IPS-18a (cell line): Measurements from ENCODE around the gene SLC6A15.

Experiments
- H3K27ac ChIP-seq: one replicate; pipeline ENCODE4 v1.5.1; 2013; ENCODE audit warnings: low read length
- H3K27me3 ChIP-seq: one replicate; pipeline ENCODE4 v1.6.1; 2013; ENCODE audit warnings: mild to moderate bottlenecking, low read length; ENCODE audit not compliant: control insufficient read depth, insufficient read depth
- H3K36me3 ChIP-seq: one replicate; pipeline ENCODE4 v1.6.1; 2013; ENCODE audit warnings: low read depth, low read length; ENCODE audit not compliant: control insufficient read depth
- H3K4me1 ChIP-seq: one replicate; pipeline ENCODE4 v1.6.1; 2013; ENCODE audit warnings: low read depth, low read length; ENCODE audit not compliant: control insufficient read depth
- H3K4me3 ChIP-seq: one replicate; pipeline ENCODE4 v1.5.1; 2013; ENCODE audit warnings: low read length
- H3K9ac ChIP-seq: one replicate; pipeline ENCODE4 v1.6.1; 2013; ENCODE audit warnings: mild to moderate bottlenecking, low read length, moderate library complexity
- H3K9me3 ChIP-seq: one replicate; pipeline ENCODE4 v1.6.1; 2013; ENCODE audit warnings: low read depth, low read length; ENCODE audit not compliant: control insufficient read depth

Gene SLC6A15

DNA sequence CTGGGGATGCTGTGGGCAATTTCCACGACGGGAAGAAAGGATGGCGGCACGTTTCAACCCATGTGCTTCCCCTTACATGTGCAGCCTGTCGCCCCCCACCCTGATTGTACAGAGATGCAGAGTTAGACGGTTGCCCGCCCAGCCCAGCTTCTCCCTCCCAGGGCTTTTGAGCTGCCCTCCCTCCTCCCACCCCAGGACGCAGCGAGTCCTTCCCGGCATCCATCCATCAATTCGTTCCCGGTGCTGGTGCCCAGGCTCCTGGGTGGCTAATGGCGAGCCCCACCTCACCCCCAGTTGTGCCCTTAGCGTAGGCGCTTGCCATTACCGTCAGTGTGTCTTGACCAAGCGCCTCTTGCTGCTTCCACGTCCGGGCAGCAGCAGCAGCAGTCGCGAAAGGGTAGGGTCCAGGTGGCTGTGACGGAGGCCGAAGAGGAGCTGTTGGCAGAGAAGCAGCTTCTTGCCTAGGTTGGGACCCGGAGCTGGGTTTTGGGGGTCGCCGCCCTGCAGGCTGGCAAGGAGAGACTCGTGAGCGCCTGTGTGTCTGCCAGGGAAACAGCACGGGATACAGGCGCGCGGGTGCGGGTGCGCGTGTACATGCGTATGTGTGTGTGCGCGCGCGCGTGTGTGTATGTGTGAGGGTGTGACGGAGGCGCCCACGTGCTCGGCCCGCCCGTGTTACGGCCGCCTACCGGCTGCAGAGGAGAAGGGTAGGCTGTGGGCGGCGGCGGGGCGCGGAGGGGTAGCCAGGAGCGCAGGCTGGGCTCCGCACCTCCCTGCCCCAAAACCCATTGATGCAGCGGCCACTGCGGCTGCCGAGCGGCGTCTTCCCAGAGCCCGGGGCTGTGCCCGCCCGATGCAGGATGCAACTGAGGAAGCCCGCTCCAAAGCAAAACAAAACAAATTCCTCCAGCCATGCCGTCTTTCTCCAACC lies at the start of gene SLC6A15:
Gene SLC6A15, minus strand, starts transcription at position 602 of the 931 bp plus-strand sequence. CDS start 20,679 bp downstream, outside the sequence.
- peak within 1 kb of the TSS; percentile 21 for H3K27ac ChIP-seq
- H3K4me1 ChIP-seq, result peaks cover 8% of the 10 kb centered on the region
- peak within 1 kb of the TSS; percentile 85 for H3K9ac ChIP-seq
- no peaks in the 10 kb centered on the region for H3K9me3 ChIP-seq
- H3K36me3 ChIP-seq, result no peaks in the 10 kb centered on the region
- H3K4me3 ChIP-seq, result peak within 1 kb of the TSS; percentile 80
- peaks cover 9% of the 10 kb centered on the region for H3K27me3 ChIP-seq

DNA sequence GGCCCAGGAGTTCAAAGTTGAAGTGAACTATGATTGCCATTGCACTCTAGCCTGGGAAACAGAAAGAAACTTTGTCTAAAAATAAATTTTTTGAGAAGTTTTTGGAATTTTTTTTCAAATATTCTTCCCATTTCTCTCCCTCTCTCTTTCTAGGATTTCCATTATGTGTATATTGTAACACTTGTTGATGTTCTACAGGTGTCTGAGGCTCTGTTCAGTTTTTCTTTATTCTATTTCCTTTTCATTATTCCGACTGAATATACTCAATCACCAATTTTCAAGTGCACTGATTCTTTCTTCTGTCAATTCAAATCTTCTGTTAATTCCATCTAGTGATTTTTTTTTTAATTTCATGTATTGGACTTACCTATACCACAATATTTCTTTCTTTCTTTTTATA lies 48.3 kb upstream of the SLC6A15 start:
- Histone ChIP-seq H3K4me3 (no peak overlapping the region), H3K9ac (no peak overlapping the region), H3K27me3 (no peaks in the 10 kb centered on the region), H3K4me1 (peaks cover 7% of the 10 kb centered on the region), H3K36me3 (no peaks in the 10 kb centered on the region), H3K27ac (no peak overlapping the region), H3K9me3 (no peaks in the 10 kb centered on the region)

DNA sequence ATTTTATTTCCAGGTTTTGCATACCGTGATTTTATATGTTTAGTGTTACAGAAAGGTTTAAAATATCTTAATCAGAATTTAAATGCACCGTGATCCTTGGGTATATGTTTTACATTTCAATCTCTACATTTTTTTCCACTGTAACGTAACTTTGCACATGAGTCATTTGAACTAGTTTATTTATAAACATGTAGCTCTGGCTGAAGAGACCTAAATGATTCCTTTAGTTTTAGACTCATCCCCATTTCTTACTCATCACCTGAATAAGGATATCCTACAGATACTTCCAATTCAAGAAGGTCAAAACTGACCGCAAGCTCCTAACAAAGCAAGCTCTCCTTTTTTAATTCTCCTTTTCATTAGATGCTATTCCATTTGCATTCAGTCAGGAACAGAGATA lies 42.7 kb upstream of the SLC6A15 start:
- Histone ChIP-seq H3K4me1 (no peaks in the 10 kb centered on the region), H3K36me3 (no peaks in the 10 kb centered on the region), H3K9me3 (no peaks in the 10 kb centered on the region), H3K27ac (no peak overlapping the region), H3K9ac (no peak overlapping the region), H3K27me3 (no peaks in the 10 kb centered on the region), H3K4me3 (no peak overlapping the region)

DNA sequence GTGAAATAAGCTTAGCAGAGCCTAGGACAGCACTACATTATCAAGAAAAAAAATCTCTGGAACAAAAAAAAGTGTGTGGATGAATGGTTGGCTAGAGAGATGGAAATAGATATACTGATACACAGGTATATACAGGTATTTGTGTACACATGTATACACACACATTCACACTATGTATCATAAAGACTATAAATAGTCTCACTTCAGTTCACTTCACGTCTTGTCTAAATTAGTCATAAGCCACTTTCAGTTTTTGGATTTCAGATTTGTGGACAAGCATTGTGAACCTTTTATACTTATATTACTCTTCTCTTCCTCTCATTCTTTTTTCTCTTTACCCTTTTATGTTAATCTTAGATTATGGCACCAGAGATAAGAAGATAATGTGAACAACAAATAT lies 41.8 kb upstream of the SLC6A15 start:
- Histone ChIP-seq H3K4me1 (no peaks in the 10 kb centered on the region), H3K27ac (no peak overlapping the region), H3K27me3 (no peaks in the 10 kb centered on the region), H3K36me3 (no peaks in the 10 kb centered on the region), H3K4me3 (no peak overlapping the region), H3K9ac (no peak overlapping the region), H3K9me3 (no peaks in the 10 kb centered on the region)

DNA sequence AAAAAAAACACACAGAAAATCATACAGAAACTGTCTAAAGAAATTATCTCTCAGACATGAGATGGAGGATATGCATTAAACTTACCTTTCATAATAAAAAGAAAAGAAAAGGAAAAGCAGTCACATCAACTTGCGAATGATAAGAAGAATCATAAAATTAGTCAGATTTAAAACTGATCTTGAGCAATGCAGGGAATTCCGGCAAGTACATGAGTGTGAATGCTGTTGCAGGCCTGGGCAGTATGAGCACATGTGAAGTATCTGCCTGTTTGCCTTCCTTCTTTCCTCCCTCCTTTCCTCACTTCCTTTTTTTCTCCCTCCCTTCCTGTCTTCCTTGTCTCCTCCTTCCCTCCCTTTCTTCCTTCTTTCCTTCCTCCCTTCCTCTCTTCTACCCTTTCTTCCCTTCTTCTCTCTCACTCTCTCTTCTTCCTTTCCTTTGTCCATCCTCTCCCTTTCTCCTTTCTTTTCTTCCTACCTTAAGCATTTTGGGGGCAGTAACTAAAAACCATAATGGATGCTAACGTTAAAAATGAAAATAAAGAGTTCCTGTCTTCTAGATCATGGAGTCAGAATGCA lies 38.5 kb upstream of the SLC6A15 start:
- H3K27ac ChIP-seq, result no peak overlapping the region
- H3K4me3 ChIP-seq, result no peak overlapping the region
- H3K9ac ChIP-seq, result no peak overlapping the region
- H3K27me3 ChIP-seq, result no peaks in the 10 kb centered on the region
- H3K36me3 ChIP-seq, result no peaks in the 10 kb centered on the region
- no peaks in the 10 kb centered on the region for H3K4me1 ChIP-seq
- no peaks in the 10 kb centered on the region for H3K9me3 ChIP-seq

DNA sequence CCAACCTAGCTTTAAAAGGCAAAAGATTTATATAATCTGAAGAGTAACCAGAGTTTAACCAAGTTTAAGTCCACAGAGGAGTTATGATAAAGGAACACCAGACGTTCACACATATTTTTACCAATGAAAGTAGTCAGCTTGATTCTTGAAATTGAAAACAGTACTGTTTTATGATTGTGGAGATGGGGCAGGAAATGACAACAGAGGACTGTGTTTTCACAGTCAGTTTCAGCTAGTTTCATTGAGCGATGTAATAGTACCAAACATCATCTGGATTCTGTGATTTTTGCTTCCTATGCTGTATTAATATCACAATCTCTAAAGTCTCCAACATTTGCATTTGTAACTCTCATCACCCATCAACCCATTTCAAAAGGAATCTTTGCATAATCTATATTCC lies 34.2 kb upstream of the SLC6A15 start:
- H3K27me3 ChIP-seq, result no peaks in the 10 kb centered on the region
- H3K36me3 ChIP-seq, result no peaks in the 10 kb centered on the region
- H3K27ac ChIP-seq, result no peak overlapping the region
- no peaks in the 10 kb centered on the region for H3K4me1 ChIP-seq
- H3K9ac ChIP-seq, result no peak overlapping the region
- no peak overlapping the region for H3K4me3 ChIP-seq
- no peaks in the 10 kb centered on the region for H3K9me3 ChIP-seq

DNA sequence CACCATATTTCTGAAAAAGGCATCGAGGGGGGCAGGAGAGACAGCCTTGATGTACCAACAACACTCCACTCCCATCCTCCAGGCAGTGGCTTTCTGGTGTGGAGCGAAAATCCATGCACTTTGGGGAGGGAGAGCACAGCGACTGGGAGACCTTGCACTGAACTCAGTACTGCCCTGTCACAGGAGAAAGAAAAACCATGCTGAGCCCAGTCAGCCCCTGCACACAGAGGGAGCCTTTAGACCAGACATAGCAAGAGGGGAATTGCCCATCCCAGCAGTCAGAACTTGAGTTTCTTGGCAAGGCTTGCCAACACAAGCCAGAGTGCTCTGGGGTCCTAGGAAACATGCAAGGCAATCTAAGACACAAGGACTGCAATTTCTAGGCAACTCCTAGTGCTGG lies 24.8 kb upstream of the SLC6A15 start:
- H3K36me3 ChIP-seq, result no peaks in the 10 kb centered on the region
- no peaks in the 10 kb centered on the region for H3K9me3 ChIP-seq
- no peak overlapping the region for H3K4me3 ChIP-seq
- H3K9ac ChIP-seq, result no peak overlapping the region
- H3K27me3 ChIP-seq, result no peaks in the 10 kb centered on the region
- no peaks in the 10 kb centered on the region for H3K4me1 ChIP-seq
- H3K27ac ChIP-seq, result no peak overlapping the region

DNA sequence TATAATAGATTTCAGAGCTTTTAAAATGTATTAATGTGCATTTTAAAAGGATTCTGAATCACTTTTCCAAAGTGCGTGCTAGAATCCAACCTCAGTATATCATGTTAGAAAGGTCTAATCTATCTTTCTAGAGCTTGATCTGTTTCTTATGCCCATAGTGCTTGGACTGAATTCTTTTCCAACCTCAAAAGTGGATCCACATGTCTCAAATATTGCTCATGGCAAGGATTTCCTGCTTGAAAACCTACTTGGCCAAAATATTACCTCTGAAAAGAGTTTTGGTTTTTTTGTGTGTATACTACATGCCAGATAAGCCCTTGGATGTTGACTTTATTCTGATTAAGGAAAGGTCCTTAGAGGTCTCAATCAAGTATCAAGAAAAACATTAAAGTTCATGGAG lies 16.9 kb upstream of the SLC6A15 start:
- no peaks in the 10 kb centered on the region for H3K36me3 ChIP-seq
- no peaks in the 10 kb centered on the region for H3K27me3 ChIP-seq
- no peak overlapping the region for H3K27ac ChIP-seq
- H3K4me3 ChIP-seq, result no peak overlapping the region
- no peaks in the 10 kb centered on the region for H3K9me3 ChIP-seq
- H3K4me1 ChIP-seq, result no peaks in the 10 kb centered on the region
- H3K9ac ChIP-seq, result no peak overlapping the region

DNA sequence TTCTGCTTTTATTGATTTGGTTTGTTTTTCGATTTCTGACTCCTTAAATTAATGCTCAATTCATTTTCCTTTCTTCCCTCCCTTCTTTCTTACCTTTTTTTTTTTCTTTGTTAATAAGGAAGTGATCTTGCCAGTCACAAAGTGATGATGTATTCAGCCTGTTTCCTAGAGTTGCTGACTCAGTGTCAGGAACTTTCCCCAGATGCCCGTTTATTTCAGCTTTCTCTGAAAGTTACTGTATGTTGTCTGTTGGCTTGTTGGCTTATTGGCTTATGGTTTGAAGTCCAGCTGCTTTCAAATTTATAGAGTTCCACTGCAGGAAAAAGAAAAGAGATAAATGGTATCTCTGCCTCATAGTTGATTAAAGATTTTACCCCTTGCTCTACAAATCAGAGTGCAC lies 12.4 kb upstream of the SLC6A15 start:
- Histone ChIP-seq H3K4me1 (no peaks in the 10 kb centered on the region), H3K9ac (no peak overlapping the region), H3K27me3 (no peaks in the 10 kb centered on the region), H3K36me3 (no peaks in the 10 kb centered on the region), H3K4me3 (no peak overlapping the region), H3K27ac (no peak overlapping the region), H3K9me3 (no peaks in the 10 kb centered on the region)

DNA sequence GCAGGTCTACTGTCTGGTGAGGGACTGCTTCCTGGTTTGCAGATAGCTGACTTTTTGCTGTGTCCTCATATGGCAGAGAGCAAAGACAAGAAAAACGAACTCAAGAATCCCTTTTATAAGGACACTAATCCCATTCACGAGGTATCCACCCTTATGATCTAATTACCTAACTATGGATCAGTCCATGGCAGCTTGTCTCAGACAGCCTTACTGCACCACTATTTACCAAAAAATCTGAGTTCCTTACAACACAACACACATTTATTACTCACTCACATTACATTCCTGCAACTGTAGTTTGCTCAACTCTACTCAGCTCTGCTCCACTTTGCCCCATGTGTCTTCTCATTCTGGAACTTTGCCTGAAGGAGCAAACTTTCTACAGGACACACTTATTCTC lies 10.1 kb upstream of the SLC6A15 start:
- Histone ChIP-seq H3K9ac (no peak overlapping the region), H3K36me3 (no peaks in the 10 kb centered on the region), H3K9me3 (no peaks in the 10 kb centered on the region), H3K27ac (no peak overlapping the region), H3K4me3 (no peak overlapping the region), H3K27me3 (no peaks in the 10 kb centered on the region), H3K4me1 (no peaks in the 10 kb centered on the region)

DNA sequence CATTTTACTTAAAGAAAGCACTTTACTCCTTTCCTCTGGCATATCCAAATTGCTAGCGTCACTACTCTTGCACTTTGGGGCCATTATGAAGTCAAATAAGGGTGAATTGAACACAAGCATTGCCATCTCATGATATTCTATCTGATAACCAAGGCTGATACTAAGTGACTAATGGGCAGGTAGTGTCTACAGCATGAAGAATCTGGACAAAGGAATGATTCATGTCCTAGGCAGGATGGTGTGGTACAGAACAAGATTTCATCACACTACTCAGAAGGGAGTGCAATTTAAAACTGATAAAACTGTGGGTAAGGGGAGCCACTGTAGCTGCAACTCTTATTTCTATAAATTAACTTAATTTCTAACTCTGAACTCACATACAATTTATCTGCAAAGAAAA lies 7.7 kb upstream of the SLC6A15 start:
- no peaks in the 10 kb centered on the region for H3K9me3 ChIP-seq
- no peak overlapping the region for H3K27ac ChIP-seq
- no peaks in the 10 kb centered on the region for H3K27me3 ChIP-seq
- no peaks in the 10 kb centered on the region for H3K36me3 ChIP-seq
- no peak overlapping the region for H3K4me3 ChIP-seq
- no peak overlapping the region for H3K9ac ChIP-seq
- no peaks in the 10 kb centered on the region for H3K4me1 ChIP-seq

DNA sequence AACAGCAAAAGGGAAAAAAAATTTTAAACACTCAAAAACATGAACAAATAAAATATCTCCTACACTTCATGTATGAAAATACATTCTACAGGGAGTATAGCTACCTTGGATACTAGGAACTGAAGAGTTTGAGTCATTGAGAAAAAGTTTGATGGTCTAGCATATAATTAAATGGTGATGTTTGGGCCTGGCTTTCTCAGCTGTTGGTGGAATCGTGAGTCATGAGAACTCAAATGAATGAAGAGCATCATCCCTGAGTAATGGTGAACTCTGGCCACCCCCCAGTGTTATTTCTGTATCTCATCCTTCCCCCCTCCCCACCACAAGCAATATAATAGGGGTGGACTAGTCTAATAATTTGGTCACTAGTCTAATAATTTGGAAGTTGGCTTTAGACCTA lies 6.7 kb upstream of the SLC6A15 start:
- H3K4me1 ChIP-seq, result no peaks in the 10 kb centered on the region
- no peaks in the 10 kb centered on the region for H3K27me3 ChIP-seq
- no peak overlapping the region for H3K4me3 ChIP-seq
- no peak overlapping the region for H3K9ac ChIP-seq
- H3K27ac ChIP-seq, result no peak overlapping the region
- H3K36me3 ChIP-seq, result no peaks in the 10 kb centered on the region
- no peaks in the 10 kb centered on the region for H3K9me3 ChIP-seq
